Colonic mucosa (tissue), 4 donors: Measurements from ENCODE around the gene PTBP2. TPM values are rescaled to one million over a fixed set of nuclear protein-coding genes. Genes with fewer than 3 reads are reported as not detected.

Source experiments
- DNase-seq: peaks from one replicate; pipeline ENCODE4 v3.0.0-alpha.2; 2020
- H3K27ac ChIP-seq: fragments of 200-600 bp; one replicate; pipeline ENCODE4 v1.8.0; 2021
- H3K27me3 ChIP-seq: fragments of 200-600 bp; one replicate; pipeline ENCODE4 v1.8.0; 2021
- H3K36me3 ChIP-seq: fragments of 200-600 bp; one replicate; pipeline ENCODE4 v1.8.0; 2021
- H3K4me1 ChIP-seq: fragments of 200-600 bp; one replicate; pipeline ENCODE4 v1.8.0; 2021; ENCODE audit warnings: mild to moderate bottlenecking
- H3K4me3 ChIP-seq: fragments of 200-600 bp; one replicate; pipeline ENCODE4 v1.8.0; 2021
- H3K9ac ChIP-seq, 2 donors: one replicate each; pipeline ENCODE4 v1.7.0; 2013; ENCODE audit warnings: control low read depth in 2 of 2, low read depth in 2 of 2, low read length in 2 of 2
- H3K9me3 ChIP-seq: fragments of 200-600 bp; one replicate; pipeline ENCODE4 v1.8.0; 2021
- CTCF ChIP-seq: fragments of 200-600 bp; IDR thresholded peaks from one replicate; pipeline ENCODE4 v1.8.0; 2022; ENCODE audit warnings: antibody characterized with exemption, mild to moderate bottlenecking
- intact Hi-C: fragments of 100-400 bp; cut with DNase I; formaldehyde crosslinking; loops from one replicate; pipeline ENCODE4 v1.14.1; 2022
- total RNA-seq, 2 donors: library from RNA; stranded (reverse); fragmentation: NEBNext Ultra II Directional in 1 of 2; extraction: Animal tissue kit (Norgen Biotek cat#: 25700) in 1 of 2; gene quantifications; one replicate each; pipeline ENCODE4 v1.2.1, GENCODE V29; 2021
- donor health status: healthy.
- donor health status: DM: no; HTN: no; CAD: no.
- donor health status: DM: no; HTN: no; CAD: no.

Gene PTBP2
- total RNA-seq, 2 donors from 2014 or later, result 9.1 to 17.0 TPM

- Histone ChIP-seq H3K4me1 (no peaks in the 10 kb centered on the region), H3K4me3 (peak overlapping the region; percentile 95), H3K27ac (peak overlapping the region; percentile 83), H3K36me3 (no peaks in the 10 kb centered on the region), H3K27me3 (no peaks in the 10 kb centered on the region), H3K9ac (peak overlapping the region; percentile 90 to 91), H3K9me3 (no peaks in the 10 kb centered on the region)
- intact Hi-C loops, result no loop called here
- DNase-seq, result no peak
- no peak for TF ChIP-seq CTCF
These were observed 550 bp upstream of the PTBP2 start for GRCh38 chr1:96721053-96721415.

- H3K9me3 ChIP-seq, result no peaks in the 10 kb centered on the region
- no peaks in the 10 kb centered on the region for H3K27me3 ChIP-seq
- intact Hi-C loops, result no loop called here
- peak; percentile 70 for DNase-seq
- H3K36me3 ChIP-seq, result no peaks in the 10 kb centered on the region
- H3K9ac ChIP-seq, result peak overlapping the region; percentile 90 to 91
- peak overlapping the region; percentile 83 for H3K27ac ChIP-seq
- no peak for TF ChIP-seq CTCF
- H3K4me3 ChIP-seq, result peak overlapping the region; percentile 95
- no peaks in the 10 kb centered on the region for H3K4me1 ChIP-seq
These were observed 758 bp downstream of the PTBP2 start for GRCh38 chr1:96722161-96722922.

DNA sequence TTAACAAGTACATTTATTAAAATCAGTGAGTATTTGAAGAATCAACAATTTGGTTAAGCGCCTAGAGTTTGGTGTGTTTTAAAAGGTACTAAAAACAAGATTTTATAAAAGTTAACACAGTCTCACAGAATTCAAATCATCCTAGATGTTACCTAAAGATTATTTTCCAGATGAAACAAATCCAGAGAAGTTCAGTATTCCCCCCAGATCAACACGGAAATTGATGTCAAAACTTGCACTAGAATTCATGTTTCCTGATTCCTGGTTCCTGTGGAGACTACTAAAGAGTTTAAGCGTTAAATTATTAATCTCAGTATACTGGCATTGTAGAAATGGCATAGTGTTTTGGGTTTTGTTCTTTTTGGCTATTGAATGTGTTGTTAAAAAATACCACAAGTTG, 1.4 kb downstream of the PTBP2 start:
- TF ChIP-seq CTCF, result no peak
- H3K9ac ChIP-seq, result peak overlapping the region; percentile 90 to 91
- no peaks in the 10 kb centered on the region for H3K4me1 ChIP-seq
- H3K9me3 ChIP-seq, result no peaks in the 10 kb centered on the region
- H3K27ac ChIP-seq, result peak overlapping the region; percentile 83
- no peaks in the 10 kb centered on the region for H3K27me3 ChIP-seq
- intact Hi-C loops, result no loop called here
- DNase-seq, result no peak
- peak overlapping the region; percentile 95 for H3K4me3 ChIP-seq
- no peaks in the 10 kb centered on the region for H3K36me3 ChIP-seq

DNA sequence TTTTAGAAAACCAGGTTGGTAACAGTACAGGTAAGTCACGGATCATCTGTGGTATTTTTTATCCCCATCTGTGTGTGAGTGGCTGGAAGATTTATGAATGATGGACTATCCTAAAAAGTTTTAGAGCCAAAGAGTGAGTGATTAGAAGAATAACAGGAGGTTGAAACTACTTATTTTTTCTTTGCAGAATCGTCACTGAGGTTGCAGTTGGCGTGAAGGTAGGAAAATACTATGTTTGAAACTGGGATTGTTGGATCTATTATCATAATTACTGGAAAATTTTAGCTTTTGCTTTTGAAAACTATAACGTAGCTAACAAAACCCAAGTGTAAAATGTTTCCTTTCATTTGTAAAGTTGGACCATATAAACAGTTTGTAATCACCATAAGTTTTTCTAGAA, 1.8 kb downstream of the PTBP2 start:
- Histone ChIP-seq H3K36me3 (no peaks in the 10 kb centered on the region), H3K27ac (peak overlapping the region; percentile 83), H3K4me1 (no peaks in the 10 kb centered on the region), H3K9ac (peak overlapping the region in 1 of 2 donors; percentile 91), H3K27me3 (no peaks in the 10 kb centered on the region), H3K4me3 (no peak overlapping the region), H3K9me3 (no peaks in the 10 kb centered on the region)
- DNase-seq, result no peak
- TF ChIP-seq CTCF, result no peak
- intact Hi-C loops, result no loop called here

DNA sequence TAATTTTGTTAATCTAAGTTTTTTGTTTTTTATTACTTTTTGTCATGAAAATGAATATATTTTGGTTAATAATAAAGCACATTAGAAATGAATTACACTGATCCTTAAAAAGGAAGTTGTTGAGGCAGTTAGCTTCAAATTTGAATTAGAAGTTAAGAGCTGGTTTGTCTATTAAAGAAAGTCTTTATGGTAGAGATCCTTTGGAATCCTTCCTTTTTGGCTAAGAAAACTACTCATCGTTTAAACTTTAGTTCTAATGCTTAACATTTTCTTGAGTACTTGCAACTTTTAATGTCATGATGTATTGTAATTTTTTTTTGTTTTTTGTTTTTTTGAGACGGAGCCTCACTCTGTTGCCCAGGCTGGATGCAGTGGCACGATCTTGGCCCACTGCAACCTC, 2.4 kb downstream of the PTBP2 start:
- Histone ChIP-seq H3K27ac (no peak overlapping the region), H3K4me3 (no peak overlapping the region)
- no peak for DNase-seq

More for the DNA sequence above, 2.4 kb downstream of the PTBP2 start:
- intact Hi-C loops, result no loop called here
- Histone ChIP-seq H3K9me3 (no peaks in the 10 kb centered on the region), H3K4me1 (no peaks in the 10 kb centered on the region), H3K36me3 (no peaks in the 10 kb centered on the region), H3K9ac (no peak overlapping the region), H3K27me3 (no peaks in the 10 kb centered on the region)
- no peak for TF ChIP-seq CTCF
